ENCODE results near the gene ASXL3.

ASXL3 gene

DNA sequence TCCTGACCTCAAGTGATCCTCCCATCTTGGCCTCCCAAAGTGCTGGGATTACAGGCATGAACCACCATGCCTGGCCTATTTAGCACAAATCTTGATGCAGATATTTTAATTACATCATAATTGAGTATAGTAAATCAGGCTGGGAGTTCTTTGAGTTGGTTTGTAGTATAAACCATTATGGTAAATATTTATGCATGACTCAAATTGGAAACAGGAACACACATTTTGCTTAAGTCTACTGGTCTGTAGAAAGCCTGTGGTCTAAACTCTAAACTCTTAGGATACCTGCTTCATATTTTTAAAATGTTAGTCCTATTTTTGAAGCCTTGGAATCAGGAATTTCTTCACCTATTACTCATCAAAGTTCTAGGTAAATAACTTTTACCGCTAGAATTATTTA, 16.8 kb downstream of the ASXL3 start:
- no peak for DNase-seq (ENCODE audit: low read depth in 1 of 2, low spot score in 1 of 2)
- H3K4me3 ChIP-seq (replicated peaks; ENCODE audit: insufficient read depth, low read length): no peak overlapping the region
- no peak overlapping the region for H3K27ac ChIP-seq (replicated peaks)
- TF ChIP-seq, protein P1, sequence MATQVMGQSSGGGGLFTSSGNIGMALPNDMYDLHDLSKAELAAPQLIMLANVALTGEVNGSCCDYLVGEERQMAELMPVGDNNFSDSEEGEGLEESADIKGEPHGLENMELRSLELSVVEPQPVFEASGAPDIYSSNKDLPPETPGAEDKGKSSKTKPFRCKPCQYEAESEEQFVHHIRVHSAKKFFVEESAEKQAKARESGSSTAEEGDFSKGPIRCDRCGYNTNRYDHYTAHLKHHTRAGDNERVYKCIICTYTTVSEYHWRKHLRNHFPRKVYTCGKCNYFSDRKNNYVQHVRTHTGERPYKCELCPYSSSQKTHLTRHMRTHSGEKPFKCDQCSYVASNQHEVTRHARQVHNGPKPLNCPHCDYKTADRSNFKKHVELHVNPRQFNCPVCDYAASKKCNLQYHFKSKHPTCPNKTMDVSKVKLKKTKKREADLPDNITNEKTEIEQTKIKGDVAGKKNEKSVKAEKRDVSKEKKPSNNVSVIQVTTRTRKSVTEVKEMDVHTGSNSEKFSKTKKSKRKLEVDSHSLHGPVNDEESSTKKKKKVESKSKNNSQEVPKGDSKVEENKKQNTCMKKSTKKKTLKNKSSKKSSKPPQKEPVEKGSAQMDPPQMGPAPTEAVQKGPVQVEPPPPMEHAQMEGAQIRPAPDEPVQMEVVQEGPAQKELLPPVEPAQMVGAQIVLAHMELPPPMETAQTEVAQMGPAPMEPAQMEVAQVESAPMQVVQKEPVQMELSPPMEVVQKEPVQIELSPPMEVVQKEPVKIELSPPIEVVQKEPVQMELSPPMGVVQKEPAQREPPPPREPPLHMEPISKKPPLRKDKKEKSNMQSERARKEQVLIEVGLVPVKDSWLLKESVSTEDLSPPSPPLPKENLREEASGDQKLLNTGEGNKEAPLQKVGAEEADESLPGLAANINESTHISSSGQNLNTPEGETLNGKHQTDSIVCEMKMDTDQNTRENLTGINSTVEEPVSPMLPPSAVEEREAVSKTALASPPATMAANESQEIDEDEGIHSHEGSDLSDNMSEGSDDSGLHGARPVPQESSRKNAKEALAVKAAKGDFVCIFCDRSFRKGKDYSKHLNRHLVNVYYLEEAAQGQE (IDR thresholded peaks at IDR 0.05; ENCODE audit: insufficient replicate concordance, low read depth): no peak
- no peak for TF ChIP-seq CTCF (IDR thresholded peaks at IDR 0.05; ENCODE audit: insufficient read depth, low read length)
- no peak for TF ChIP-seq SPI1 (IDR thresholded peaks at IDR 0.05; ENCODE audit: borderline replicate concordance, low read depth)
- no peak for TF ChIP-seq POLR2AphosphoS5 (IDR thresholded peaks at IDR 0.05; ENCODE audit: low read depth)
- TF ChIP-seq GABPA (IDR thresholded peaks at IDR 0.05; ENCODE audit: low read depth): no peak
- no peaks in the 10 kb centered on the region for H3K27me3 ChIP-seq (ENCODE audit: insufficient read depth, poor library complexity, severe bottlenecking)

- TF ChIP-seq SPI1 (IDR thresholded peaks at IDR 0.05; ENCODE audit: borderline replicate concordance, low read depth) (no peak), CTCF (IDR thresholded peaks at IDR 0.05; ENCODE audit: insufficient read depth, low read length) (no peak), GABPA (IDR thresholded peaks at IDR 0.05; ENCODE audit: low read depth) (no peak), POLR2AphosphoS5 (IDR thresholded peaks at IDR 0.05; ENCODE audit: low read depth) (no peak)
- TF ChIP-seq, protein P1 (IDR thresholded peaks at IDR 0.05; ENCODE audit: insufficient replicate concordance, low read depth): no peak
- Histone ChIP-seq H3K27ac (replicated peaks) (no peak overlapping the region), H3K4me3 (replicated peaks; ENCODE audit: insufficient read depth, low read length) (no peak overlapping the region), H3K27me3 (ENCODE audit: insufficient read depth, poor library complexity, severe bottlenecking) (no peaks in the 10 kb centered on the region)
- no peak for DNase-seq (ENCODE audit: low read depth in 1 of 2, low spot score in 1 of 2)
Measured at GRCh38 chr18:33596178-33596854, 18.3 kb downstream of the ASXL3 start.

DNA sequence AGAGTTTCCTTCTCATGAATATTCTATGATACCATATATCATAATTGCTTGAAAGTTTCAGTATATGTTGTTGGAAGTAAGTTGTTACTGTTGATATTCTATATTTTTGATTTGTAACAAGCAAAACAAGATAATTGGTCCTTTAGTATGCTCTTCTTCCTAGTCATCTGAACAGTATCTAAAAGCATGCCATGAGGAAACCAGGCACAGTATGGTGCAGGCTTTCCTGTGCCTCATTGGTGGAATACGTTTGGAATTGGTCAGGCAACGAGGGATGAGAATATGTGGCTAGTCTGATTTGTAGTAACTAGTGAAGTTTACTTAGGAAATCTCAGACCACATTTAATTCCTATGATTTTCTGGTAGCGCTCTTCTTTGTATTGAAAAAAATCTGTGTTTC, 22.8 kb downstream of the ASXL3 start:
- no peaks in the 10 kb centered on the region for H3K27me3 ChIP-seq (ENCODE audit: insufficient read depth, poor library complexity, severe bottlenecking)
- H3K27ac ChIP-seq (replicated peaks): no peak overlapping the region
- DNase-seq (ENCODE audit: low read depth in 1 of 2, low spot score in 1 of 2): no peak
- no peak overlapping the region for H3K4me3 ChIP-seq (replicated peaks; ENCODE audit: insufficient read depth, low read length)
- TF ChIP-seq, protein P1 (IDR thresholded peaks at IDR 0.05; ENCODE audit: insufficient replicate concordance, low read depth): no peak
- TF ChIP-seq GABPA (IDR thresholded peaks at IDR 0.05; ENCODE audit: low read depth) (no peak), CTCF (IDR thresholded peaks at IDR 0.05; ENCODE audit: insufficient read depth, low read length) (no peak), SPI1 (IDR thresholded peaks at IDR 0.05; ENCODE audit: borderline replicate concordance, low read depth) (no peak)
